ENCODE measurements around the gene LYRM2. TPM values are rescaled to one million over a fixed set of nuclear protein-coding genes. Genes with fewer than 3 reads are reported as not detected.
A peak's percentile ranks its signal among the peaks of the same experiment; 100 is the strongest.

Gene LYRM2
- total and polyA plus RNA-seq, 2 of the 8 experiments (the other 6 are each of a cell fraction or from before 2014, with no cell fraction given), result 7.3 to 25.7 TPM

- peak; percentile 35; the same call in 1 of the 2 replicates for TF ChIP-seq BRCA1 (IDR thresholded peaks at IDR 0.05; ENCODE audit: low read depth, low read length)
- no peak for TF ChIP-seq SUZ12 (IDR thresholded peaks at IDR 0.05; ENCODE audit: low read length)
- TF ChIP-seq NRF1 (IDR thresholded peaks at IDR 0.05; ENCODE audit: low read depth, low read length), result peak; percentile 38; the same call in 1 of the 2 replicates
- TF ChIP-seq USF2 (IDR thresholded peaks at IDR 0.05; ENCODE audit: low read length), result no peak
- TF ChIP-seq TAF1 (IDR thresholded peaks at IDR 0.05; ENCODE audit: low read depth, low read length), result peak; percentile 55; the same call in 1 of the 2 replicates
- no peak for TF ChIP-seq SAP30 (IDR thresholded peaks at IDR 0.05; ENCODE audit: insufficient read depth, insufficient replicate concordance, low read length)
- no peak; the same call in 1 of the 2 replicates for TF ChIP-seq CREB1 (IDR thresholded peaks at IDR 0.05)
- TF ChIP-seq TBP (IDR thresholded peaks at IDR 0.05; ENCODE audit: low read depth, low read length), result no peak
- TF ChIP-seq FOSL1 (IDR thresholded peaks at IDR 0.05; ENCODE audit: insufficient read depth, low read depth, low read length), result no peak
- no peak for TF ChIP-seq POU5F1 (IDR thresholded peaks at IDR 0.05; ENCODE audit: low read depth, low read length)
- no peak for TF ChIP-seq HDAC6 (IDR thresholded peaks at IDR 0.05; ENCODE audit: low read depth, low read length)
- peak in 1 of 2 experiments; percentile 84; a peak in 2 of 3 replicates for TF ChIP-seq POLR2A (IDR thresholded peaks at IDR 0.05; ENCODE audit: control extremely low read depth in 1 of 2, low read depth in 2 of 2, low read length in 2 of 2)
- no peak for TF ChIP-seq BCL11A (IDR thresholded peaks at IDR 0.05; ENCODE audit: low read depth in 2 of 2, low read length in 2 of 2)
- TF ChIP-seq RBBP5 (IDR thresholded peaks at IDR 0.05; ENCODE audit: borderline replicate concordance, low read depth, low read length), result 0 out of 2 replicates have a peak, but pooled peaks have one; percentile 39
- peak; percentile 95 for TF ChIP-seq ASH2L (IDR thresholded peaks at IDR 0.05; ENCODE audit: low read length)
- TF ChIP-seq MAX (IDR thresholded peaks at IDR 0.05), result 0 out of 2 replicates have a peak, but pooled peaks have one; percentile 25
- no peak for TF ChIP-seq SP1 (IDR thresholded peaks at IDR 0.05; ENCODE audit: low read depth, low read length)
- no peak for TF ChIP-seq RNF2 (IDR thresholded peaks at IDR 0.05; ENCODE audit: borderline replicate concordance, low read depth, low read length, missing control alignments, poor library complexity, severe bottlenecking)
- TF ChIP-seq, protein P1, sequence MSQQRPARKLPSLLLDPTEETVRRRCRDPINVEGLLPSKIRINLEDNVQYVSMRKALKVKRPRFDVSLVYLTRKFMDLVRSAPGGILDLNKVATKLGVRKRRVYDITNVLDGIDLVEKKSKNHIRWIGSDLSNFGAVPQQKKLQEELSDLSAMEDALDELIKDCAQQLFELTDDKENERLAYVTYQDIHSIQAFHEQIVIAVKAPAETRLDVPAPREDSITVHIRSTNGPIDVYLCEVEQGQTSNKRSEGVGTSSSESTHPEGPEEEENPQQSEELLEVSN (IDR thresholded peaks at IDR 0.05), result no peak; the same call in 1 of the 2 replicates
- peak; percentile 71 for TF ChIP-seq POLR2AphosphoS5 (IDR thresholded peaks at IDR 0.05; ENCODE audit: low read depth, low read length)
- peak; percentile 88 for TF ChIP-seq KDM4A (IDR thresholded peaks at IDR 0.05; ENCODE audit: low read depth, low read length, severe bottlenecking)
- no peak for TF ChIP-seq TEAD4 (IDR thresholded peaks at IDR 0.05; ENCODE audit: low read depth, low read length)
Observed at GRCh38 chr6:89638320-89639195, at the start of gene LYRM2 (continued).
